Measurements from ENCODE around the gene C10orf90.

Gene C10orf90

DNA sequence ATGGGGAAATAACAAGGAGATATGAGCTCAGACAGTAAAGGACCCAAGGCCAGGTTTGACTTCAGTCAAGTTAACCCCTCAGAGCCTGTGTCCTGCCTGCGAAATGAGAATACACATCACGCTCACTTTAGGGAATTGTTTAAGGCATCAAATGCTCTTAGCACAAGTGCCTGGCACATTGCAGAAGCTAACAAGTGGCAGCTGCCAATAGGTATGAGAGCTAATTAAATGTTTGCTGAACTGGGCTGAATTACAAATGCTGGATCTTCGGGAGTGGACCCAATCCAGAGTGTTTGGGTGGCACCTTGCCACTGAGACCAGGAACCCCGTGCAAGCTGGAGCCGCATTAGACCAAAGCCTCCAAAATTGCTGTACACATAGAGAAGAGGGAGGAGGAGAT lies 136.8 kb downstream of the C10orf90 start:
- DNase-seq: no peak

GRCh38 chr10:126528315-126528835 lies 142.1 kb downstream of the C10orf90 start:
- DNase-seq: no peak

DNA sequence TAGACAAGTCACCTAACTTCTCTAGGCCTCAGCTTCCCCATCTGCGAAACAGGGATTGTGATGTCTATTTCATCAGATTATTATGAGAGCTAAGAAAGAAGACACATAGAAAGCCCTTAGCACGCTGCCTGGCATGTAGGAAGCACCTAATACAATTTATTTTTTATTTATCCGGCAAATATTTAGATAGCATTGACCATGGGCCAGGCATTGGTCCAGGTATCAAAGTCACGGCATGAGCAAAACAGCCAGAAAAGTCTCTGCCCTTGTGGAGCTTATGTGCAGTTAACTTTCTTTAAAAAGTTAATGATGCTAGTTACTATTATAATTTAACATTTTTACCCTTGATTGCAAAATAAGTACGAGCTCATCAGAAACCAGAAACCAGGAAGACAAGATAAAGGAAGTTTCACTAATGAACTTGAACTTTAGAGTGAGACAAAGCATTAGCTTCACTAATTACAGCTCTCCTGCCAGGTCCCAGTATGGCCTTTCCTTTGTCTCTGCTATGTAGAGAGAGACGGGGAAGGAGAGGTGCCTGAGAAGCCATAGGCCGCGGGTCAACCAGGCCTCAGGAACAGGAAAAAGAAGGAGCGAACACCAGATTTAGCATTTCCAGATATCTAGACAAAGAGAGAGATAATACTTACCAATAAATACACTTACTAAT lies 142.7 kb downstream of the C10orf90 start:
- no peak for DNase-seq

DNA sequence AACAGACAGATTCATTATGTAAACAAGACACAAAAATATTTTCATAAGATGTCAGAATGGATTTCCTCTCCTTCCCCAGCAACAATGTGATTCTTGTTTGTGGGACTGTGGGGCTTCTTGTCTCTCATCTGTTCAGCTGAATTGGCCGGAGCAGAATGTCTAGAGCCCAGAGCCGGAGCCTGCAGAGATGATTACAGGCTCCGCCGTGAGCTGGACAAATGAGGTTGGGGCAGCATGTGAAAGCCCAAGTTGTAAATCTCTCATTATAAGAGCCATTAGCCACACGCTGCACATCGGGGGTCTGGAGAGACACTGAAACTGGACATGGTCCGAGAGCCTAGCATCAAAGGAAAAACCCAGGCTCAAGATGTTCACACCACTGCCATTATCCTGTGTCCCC lies 145.2 kb downstream of the C10orf90 start:
- no peak for DNase-seq

DNA sequence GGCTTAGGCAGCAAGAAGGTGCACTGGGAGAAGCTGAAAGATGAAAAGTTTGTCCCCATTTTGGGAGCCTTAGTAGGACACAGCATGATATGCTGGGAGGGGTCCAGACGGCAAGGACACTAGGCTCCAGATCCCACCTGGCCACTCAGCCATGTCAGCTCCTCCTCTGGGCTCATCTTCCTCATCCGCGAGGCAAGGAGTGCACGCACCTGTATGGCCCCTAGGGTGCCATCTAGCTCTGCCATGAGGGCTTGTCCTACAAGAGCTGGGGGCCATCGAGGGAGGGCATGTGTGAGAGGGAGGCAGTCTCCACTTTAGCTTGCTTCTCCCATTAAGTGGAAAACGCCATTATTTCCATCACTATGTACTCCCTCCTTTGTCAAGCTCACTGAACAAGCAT lies 146.0 kb downstream of the C10orf90 start:
- no peak for DNase-seq

GRCh38 chr10:126523071-126523470 lies 147.4 kb downstream of the C10orf90 start:
- DNase-seq: no peak

- no peak for DNase-seq
Observed at GRCh38 chr10:126521399-126521798, 149.1 kb downstream of the C10orf90 start.

GRCh38 chr10:126520751-126521317 lies 149.7 kb downstream of the C10orf90 start:
- DNase-seq: no peak

- no peak for DNase-seq
Observed at GRCh38 chr10:126519992-126520391, 150.5 kb downstream of the C10orf90 start.

GRCh38 chr10:126519185-126519584 lies 151.3 kb downstream of the C10orf90 start:
- DNase-seq: no peak

GRCh38 chr10:126518218-126519080 lies 152.0 kb downstream of the C10orf90 start:
- no peak for DNase-seq

- DNase-seq: no peak
Observed at GRCh38 chr10:126516515-126516914, 154.0 kb downstream of the C10orf90 start.

- no peak for DNase-seq
Observed at GRCh38 chr10:126511917-126512479, 158.5 kb downstream of the C10orf90 start.

- no peak for DNase-seq
Observed at GRCh38 chr10:126509182-126509581, 161.3 kb downstream of the C10orf90 start.

- no peak for DNase-seq
Observed at GRCh38 chr10:126508535-126509040, 161.9 kb downstream of the C10orf90 start.

DNA sequence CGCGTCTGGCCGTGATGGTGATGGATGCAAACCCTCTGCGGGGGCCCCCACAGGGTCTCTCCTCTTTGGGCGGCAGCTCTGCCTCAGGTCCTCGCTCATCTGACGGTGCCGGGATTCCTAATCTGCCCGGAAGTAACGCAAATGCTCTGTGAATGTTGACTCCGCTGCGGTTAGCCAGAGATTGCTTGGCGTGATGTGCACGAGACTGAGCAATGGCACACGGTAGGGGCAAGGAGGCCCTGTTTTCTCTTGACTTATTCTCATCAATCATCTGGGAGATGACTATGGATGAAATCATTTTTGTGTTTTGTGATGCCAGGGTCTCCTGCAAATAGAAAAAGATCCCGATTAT lies 165.8 kb downstream of the C10orf90 start:
- DNase-seq: no peak

DNA sequence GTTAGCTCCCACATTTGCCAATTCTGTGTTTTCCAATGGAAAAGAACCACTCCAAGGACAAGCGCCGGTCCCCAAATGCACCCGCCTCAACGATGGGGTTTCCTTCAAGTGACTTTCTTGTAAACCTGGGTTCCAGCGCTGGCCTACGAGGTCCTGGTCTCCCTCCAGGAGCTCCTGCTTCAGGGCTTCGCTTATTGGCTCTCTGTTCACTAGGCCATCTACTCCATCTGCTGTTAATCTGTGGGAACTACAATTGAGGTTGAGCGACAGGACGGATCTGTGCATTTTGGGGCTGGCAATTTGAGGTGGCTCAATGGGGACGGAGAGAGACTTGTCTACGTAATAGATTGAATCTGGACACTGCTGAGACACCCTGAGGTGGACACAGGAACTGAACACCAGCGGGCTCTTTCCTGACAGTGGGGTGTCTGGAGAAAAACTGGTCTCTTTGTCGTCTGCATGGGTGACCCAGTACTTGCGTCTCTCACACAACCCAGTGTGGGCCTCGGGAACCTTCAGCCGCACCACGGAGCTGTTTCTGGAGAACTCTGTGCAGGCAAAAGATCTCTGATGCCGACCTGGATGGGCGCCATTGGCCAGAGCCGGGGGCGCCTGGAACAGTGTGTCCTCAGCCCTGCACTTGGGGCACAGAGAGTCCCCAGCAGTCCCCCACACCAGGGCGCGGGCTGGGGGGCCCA lies 166.3 kb downstream of the C10orf90 start:
- no peak for DNase-seq

DNA sequence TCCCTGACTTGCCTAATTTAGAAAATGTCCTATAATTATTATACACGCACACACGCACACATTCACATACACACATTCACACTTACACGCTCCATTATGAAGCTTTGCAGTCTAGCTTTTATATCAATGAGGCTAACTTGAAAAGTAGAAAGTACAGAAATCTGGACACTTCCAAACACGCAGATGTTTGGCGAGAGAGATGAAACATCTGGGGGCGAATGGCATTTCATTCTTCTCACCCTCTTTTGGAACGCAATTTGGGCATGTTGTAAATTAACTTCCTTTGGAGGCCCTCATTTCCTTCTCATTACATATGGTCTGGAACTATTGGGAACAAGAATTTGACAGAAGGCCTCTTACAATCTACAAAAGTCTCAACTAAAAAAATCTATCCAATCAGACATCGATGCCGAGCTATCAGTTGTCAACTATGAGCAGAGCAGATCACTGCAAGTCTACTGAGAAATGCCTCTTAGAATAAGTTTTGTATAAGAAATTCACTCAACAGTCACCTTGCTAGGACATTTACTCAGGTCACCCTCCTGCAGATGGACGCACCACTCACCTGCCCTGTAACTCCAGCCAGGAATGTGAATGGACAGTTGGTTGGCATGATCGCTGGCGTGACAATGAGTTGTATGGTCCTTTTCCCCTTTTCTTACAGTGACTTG lies 167.0 kb downstream of the C10orf90 start:
- DNase-seq: no peak

DNA sequence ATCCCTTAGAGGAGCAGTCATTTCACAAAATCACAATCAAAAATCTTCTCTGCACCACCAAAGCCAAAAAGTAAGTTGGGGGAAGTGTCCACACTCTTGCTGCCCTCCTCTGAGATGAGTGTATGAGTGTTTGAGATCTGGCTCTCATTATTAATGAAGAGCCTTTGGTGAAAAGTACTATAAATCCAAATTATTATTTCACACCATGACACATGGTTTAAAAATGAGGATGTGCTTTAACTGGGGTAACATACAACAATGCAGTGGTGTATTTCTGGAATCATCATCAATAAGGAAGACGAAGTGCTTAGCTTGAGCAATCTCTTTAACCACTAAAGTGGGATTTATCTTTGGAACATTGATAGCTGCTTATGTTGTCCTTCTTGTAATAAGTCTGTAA lies 168.1 kb downstream of the C10orf90 start:
- no peak for DNase-seq

- no peak for DNase-seq
Observed at GRCh38 chr10:126501828-126502227, 168.7 kb downstream of the C10orf90 start.

DNA sequence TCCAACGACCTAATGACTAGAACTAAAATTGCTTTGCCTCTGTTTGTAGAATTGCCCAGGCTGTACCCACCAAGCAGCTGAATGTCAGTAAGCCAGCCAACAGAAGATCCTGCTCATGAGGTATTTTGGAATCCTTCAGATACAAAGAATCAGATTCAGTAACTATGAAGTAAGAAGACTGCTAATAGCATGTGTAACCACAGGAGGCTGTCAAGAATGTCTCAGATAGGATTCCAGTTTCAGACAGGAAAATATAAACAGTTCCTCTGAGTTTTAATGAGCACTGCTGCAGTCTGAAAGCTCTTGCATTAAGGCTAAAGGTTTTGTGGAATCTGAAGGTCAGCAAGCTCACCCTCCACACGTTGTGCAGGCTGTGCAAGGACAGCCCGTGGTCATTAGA lies 169.6 kb downstream of the C10orf90 start:
- no peak for DNase-seq

GRCh38 chr10:126500185-126500584 lies 170.3 kb downstream of the C10orf90 start:
- no peak for DNase-seq

Measured in activated CD4-positive, CD25-positive, alpha-beta regulatory T cell (primary cell).